SU-DHL-6 (cell line): Measurements from ENCODE around the gene RHOJ.

Experiments used
- H2AFZ ChIP-seq: fragments of 200-600 bp; sonication (generic); 2 replicates; pipeline ENCODE4 v1.6.1; 2014; ENCODE audit warnings: low read depth, mild to moderate bottlenecking, moderate library complexity, mixed read lengths, antibody characterized with exemption, low read length; ENCODE audit not compliant: severe bottlenecking
- H3F3A ChIP-seq: fragments of 200-600 bp; shearing (Covaris generic); 2 replicates; pipeline ENCODE4 v1.6.0; 2016; ENCODE audit warnings: antibody characterized with exemption, mild to moderate bottlenecking; ENCODE audit not compliant: insufficient read depth
- H3K27ac ChIP-seq: fragments of 200-600 bp; sonication (generic); 2 replicates; pipeline ENCODE4 v1.5.1; 2016; ENCODE audit warnings: low read depth, mild to moderate bottlenecking, low read length, moderate library complexity, mixed read lengths
- H3K27me3 ChIP-seq: fragments of 200-600 bp; sonication (generic), shearing (Covaris generic); 2 replicates; pipeline ENCODE4 v1.6.0; 2014; ENCODE audit warnings: mild to moderate bottlenecking, low read length
- H3K36me3 ChIP-seq: fragments of 200-600 bp; sonication (generic); 2 replicates; pipeline ENCODE4 v1.6.1; 2014; ENCODE audit warnings: mild to moderate bottlenecking, low read length, mixed read lengths
- H3K4me2 ChIP-seq: fragments of 300-600, 200-600 bp; shearing (Covaris generic), sonication (generic); 2 replicates; pipeline ENCODE4 v1.6.0; 2014; ENCODE audit warnings: low read length, low read depth, mild to moderate bottlenecking; ENCODE audit not compliant: poor library complexity, severe bottlenecking
- H3K4me3 ChIP-seq: fragments of 200-600 bp; sonication (generic); 2 replicates; pipeline ENCODE4 v1.5.1; 2014; ENCODE audit warnings: antibody characterized with exemption, low read length, mild to moderate bottlenecking, mixed read lengths; ENCODE audit not compliant: insufficient read depth, poor library complexity, severe bottlenecking
- H3K79me2 ChIP-seq: fragments of 200-600 bp; sonication (generic); 2 replicates; pipeline ENCODE4 v1.6.1; 2014; ENCODE audit warnings: mild to moderate bottlenecking, low read length, moderate library complexity; ENCODE audit not compliant: insufficient read depth
- H3K9ac ChIP-seq: fragments of 200-600 bp; sonication (generic); 2 replicates; pipeline ENCODE4 v1.7.0; 2014; ENCODE audit warnings: mild to moderate bottlenecking, low read length
- H3K9me2 ChIP-seq: fragments of 200-600 bp; sonication (generic); replicated peaks from 2 replicates; pipeline ENCODE4 v1.6.1; 2014; ENCODE audit warnings: low read length; ENCODE audit not compliant: insufficient read depth
- H3K9me3 ChIP-seq: fragments of 200-600 bp; sonication (generic); 2 replicates; pipeline ENCODE4 v1.6.1; 2014; ENCODE audit warnings: low read length, mixed read lengths; ENCODE audit not compliant: insufficient read depth
- H4K20me1 ChIP-seq: fragments of 200-600 bp; sonication (generic); 2 replicates; pipeline ENCODE4 v1.6.1; 2014; ENCODE audit warnings: low read depth, mild to moderate bottlenecking, antibody characterized with exemption, low read length, moderate library complexity, mixed read lengths
- CTCF ChIP-seq: fragments of 200-600 bp; sonication (generic); IDR thresholded peaks from one replicate; pipeline ENCODE4 v1.5.1; 2017; ENCODE audit warnings: antibody characterized with exemption, mild to moderate bottlenecking, low read length, moderate library complexity; ENCODE audit not compliant: insufficient read depth, poor library complexity, severe bottlenecking
- EZH2phosphoT487 ChIP-seq: fragments of 200-600 bp; sonication (generic), shearing (Covaris generic); conservative IDR thresholded peaks from 2 replicates; pipeline ENCODE4 v1.6.1; 2018; ENCODE audit warnings: mild to moderate bottlenecking, antibody characterized with exemption, low read length, moderate library complexity, mixed read lengths

RHOJ gene

GRCh38 chr14:63203618-63204406 lies 431 bp upstream of the RHOJ start:
- H3K9ac ChIP-seq, result no peak overlapping the region
- H3K9me3 ChIP-seq, result no peaks in the 10 kb centered on the region
- H3F3A ChIP-seq, result no peaks in the 10 kb centered on the region
- no peaks in the 10 kb centered on the region for H3K27me3 ChIP-seq
- H2AFZ ChIP-seq, result no peak overlapping the region
- no peak overlapping the region for H3K4me3 ChIP-seq
- H3K27ac ChIP-seq, result no peak overlapping the region
- H4K20me1 ChIP-seq, result no peaks in the 10 kb centered on the region
- H3K4me2 ChIP-seq, result no peak overlapping the region
- H3K36me3 ChIP-seq, result no peaks in the 10 kb centered on the region
- no peaks in the 10 kb centered on the region for H3K79me2 ChIP-seq
- H3K9me2 ChIP-seq, result no peaks in the 10 kb centered on the region
- TF ChIP-seq CTCF (no peak), EZH2phosphoT487 (no peak)

- no peaks in the 10 kb centered on the region for H4K20me1 ChIP-seq
- no peaks in the 10 kb centered on the region for H3K9me2 ChIP-seq
- H3K9me3 ChIP-seq, result no peaks in the 10 kb centered on the region
- H3K4me3 ChIP-seq, result no peak overlapping the region
- H2AFZ ChIP-seq, result no peak overlapping the region
- H3K9ac ChIP-seq, result no peak overlapping the region
- H3K4me2 ChIP-seq, result no peak overlapping the region
- no peaks in the 10 kb centered on the region for H3F3A ChIP-seq
- H3K36me3 ChIP-seq, result no peaks in the 10 kb centered on the region
- no peak overlapping the region for H3K27ac ChIP-seq
- H3K27me3 ChIP-seq, result no peaks in the 10 kb centered on the region
- no peaks in the 10 kb centered on the region for H3K79me2 ChIP-seq
- TF ChIP-seq CTCF, result no peak
- no peak for TF ChIP-seq EZH2phosphoT487
Observed at GRCh38 chr14:63205044-63205575, 867 bp downstream of the RHOJ start.

GRCh38 chr14:63205866-63206265 lies 1.6 kb downstream of the RHOJ start:
- H3K9ac ChIP-seq, result no peak overlapping the region

More at GRCh38 chr14:63205866-63206265, 1.6 kb downstream of the RHOJ start:
- H3K4me3 ChIP-seq, result no peak overlapping the region
- H3K79me2 ChIP-seq, result no peaks in the 10 kb centered on the region
- H4K20me1 ChIP-seq, result no peaks in the 10 kb centered on the region
- no peak overlapping the region for H2AFZ ChIP-seq
- no peaks in the 10 kb centered on the region for H3F3A ChIP-seq
- H3K9me3 ChIP-seq, result no peaks in the 10 kb centered on the region
- H3K27ac ChIP-seq, result no peak overlapping the region
- TF ChIP-seq CTCF, result no peak
- H3K36me3 ChIP-seq, result no peaks in the 10 kb centered on the region
- no peaks in the 10 kb centered on the region for H3K27me3 ChIP-seq
- no peak overlapping the region for H3K4me2 ChIP-seq
- no peaks in the 10 kb centered on the region for H3K9me2 ChIP-seq
